GM18951 (cell line): ENCODE results near the gene GABRA4.

Experiments used
- POLR2A ChIP-seq: IDR thresholded peaks from 4 replicates; pipeline ENCODE4 v1.6.1; 2011; ENCODE audit warnings: mild to moderate bottlenecking; ENCODE audit not compliant: insufficient read length, insufficient read depth; ENCODE audit errors: extremely low read depth
- in situ Hi-C: fragments of 300-500 bp; cut with MboI; formaldehyde crosslinking; loops from one replicate; pipeline ENCODE4 v1.12.0; 2022; ENCODE audit warnings: low sequenced_read_pairs, mixed read lengths, inconsistent platforms; ENCODE audit not compliant: unreplicated experiment

Gene GABRA4

GRCh38 chr4:46967631-46968030 is 25.8 kb downstream of the GABRA4 start:
- in situ Hi-C loops, result no loop called here
- TF ChIP-seq POLR2A, result no peak

- in situ Hi-C loops, result no loop called here
These were observed 34.5 kb downstream of the GABRA4 start for GRCh38 chr4:46958742-46959488.

GRCh38 chr4:46956451-46956850 is 36.9 kb downstream of the GABRA4 start:
- in situ Hi-C loops, result no loop called here
- TF ChIP-seq POLR2A, result no peak

More at GRCh38 chr4:46958742-46959488, 34.5 kb downstream of the GABRA4 start:
- TF ChIP-seq POLR2A, result no peak

- in situ Hi-C loops, result no loop called here
- TF ChIP-seq POLR2A, result no peak
These were observed 37.8 kb downstream of the GABRA4 start for GRCh38 chr4:46955601-46956000.

GRCh38 chr4:46954643-46955042 is 38.7 kb downstream of the GABRA4 start:
- in situ Hi-C loops, result no loop called here
- no peak for TF ChIP-seq POLR2A

- in situ Hi-C loops, result no loop called here
These were observed 39.8 kb downstream of the GABRA4 start for GRCh38 chr4:46953564-46953963.

GRCh38 chr4:46952451-46952850 is 40.9 kb downstream of the GABRA4 start:
- in situ Hi-C loops, result no loop called here
- TF ChIP-seq POLR2A, result no peak

More at GRCh38 chr4:46953564-46953963, 39.8 kb downstream of the GABRA4 start:
- TF ChIP-seq POLR2A, result no peak

- in situ Hi-C loops, result no loop called here
- TF ChIP-seq POLR2A, result no peak
These were observed 42.6 kb downstream of the GABRA4 start for GRCh38 chr4:46950826-46951225.

GRCh38 chr4:46949822-46950221 is 43.6 kb downstream of the GABRA4 start:
- no peak for TF ChIP-seq POLR2A
- in situ Hi-C loops, result loop anchor here (25.0 kb wide), 1 partner anchor 87 kb away; the partner anchor contains the start of gene GABRB1

- in situ Hi-C loops, result loop anchor here (25.0 kb wide), 1 partner anchor 90 kb away; the partner anchor contains the start of gene GABRB1
- no peak for TF ChIP-seq POLR2A
These were observed 45.8 kb downstream of the GABRA4 start for GRCh38 chr4:46947541-46947940.

- TF ChIP-seq POLR2A, result no peak
These were observed 46.4 kb downstream of the GABRA4 start for GRCh38 chr4:46946919-46947536.

GRCh38 chr4:46945062-46945461 is 48.3 kb downstream of the GABRA4 start:
- no peak for TF ChIP-seq POLR2A
- in situ Hi-C loops, result loop anchor here (25.0 kb wide), 1 partner anchor 92 kb away; the partner anchor contains the start of gene GABRB1

More at GRCh38 chr4:46946919-46947536, 46.4 kb downstream of the GABRA4 start:
- in situ Hi-C loops, result loop anchor here (25.0 kb wide), 1 partner anchor 90 kb away; the partner anchor contains the start of gene GABRB1

- in situ Hi-C loops, result loop anchor here (25.0 kb wide), 1 partner anchor 93 kb away; the partner anchor contains the start of gene GABRB1
These were observed 49.0 kb downstream of the GABRA4 start for GRCh38 chr4:46944345-46944744.

More at GRCh38 chr4:46944345-46944744, 49.0 kb downstream of the GABRA4 start:
- no peak for TF ChIP-seq POLR2A
